ENCODE data around the gene BBLN.
A peak's percentile ranks its signal among the peaks of the same experiment; 100 is the strongest.
"Not testable (repeated sequence)": the region's sequence is repeated elsewhere in the genome, so short reads cannot be mapped to it uniquely, and the experiment has no call there.

The BBLN gene, protein sequence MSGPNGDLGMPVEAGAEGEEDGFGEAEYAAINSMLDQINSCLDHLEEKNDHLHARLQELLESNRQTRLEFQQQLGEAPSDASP

GRCh38 chr9:128159784-128160602 is at the start of gene BBLN:
Gene BBLN, plus strand, starts transcription at chr9:128160265. Its CDS starts 143 bp downstream, at chr9:128160408.
- peak; percentile 81 to 96 (median 92) for DNase-seq (ENCODE audit: low read depth in 4 of 4, low spot score in 1 of 4)

DNA sequence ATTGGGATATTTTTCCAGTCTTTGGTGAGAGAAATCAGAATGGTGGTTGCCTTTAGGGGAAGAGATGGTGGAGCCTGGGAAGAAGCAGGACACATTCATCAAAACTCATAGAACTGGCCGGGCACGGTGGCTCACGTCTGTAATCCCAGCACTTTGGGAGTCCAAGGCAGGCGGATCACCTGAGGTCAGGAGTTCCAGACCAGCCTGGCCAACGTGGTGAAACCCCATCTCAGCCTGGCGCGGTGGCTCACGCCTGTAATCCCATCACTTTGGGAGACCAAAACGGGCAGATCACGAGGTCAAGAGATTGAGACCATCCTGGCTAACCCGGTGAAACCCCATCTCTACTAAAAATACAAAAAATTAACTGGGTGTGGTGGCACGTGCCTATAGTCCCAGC is 48.3 kb upstream of the BBLN start:
- DNase-seq (ENCODE audit: low read depth in 4 of 4, low spot score in 1 of 4): not testable (repeated sequence)

- no peak for DNase-seq (ENCODE audit: low read depth in 4 of 4, low spot score in 1 of 4)
Observed at GRCh38 chr9:128113526-128114325, 46.3 kb upstream of the BBLN start.

DNA sequence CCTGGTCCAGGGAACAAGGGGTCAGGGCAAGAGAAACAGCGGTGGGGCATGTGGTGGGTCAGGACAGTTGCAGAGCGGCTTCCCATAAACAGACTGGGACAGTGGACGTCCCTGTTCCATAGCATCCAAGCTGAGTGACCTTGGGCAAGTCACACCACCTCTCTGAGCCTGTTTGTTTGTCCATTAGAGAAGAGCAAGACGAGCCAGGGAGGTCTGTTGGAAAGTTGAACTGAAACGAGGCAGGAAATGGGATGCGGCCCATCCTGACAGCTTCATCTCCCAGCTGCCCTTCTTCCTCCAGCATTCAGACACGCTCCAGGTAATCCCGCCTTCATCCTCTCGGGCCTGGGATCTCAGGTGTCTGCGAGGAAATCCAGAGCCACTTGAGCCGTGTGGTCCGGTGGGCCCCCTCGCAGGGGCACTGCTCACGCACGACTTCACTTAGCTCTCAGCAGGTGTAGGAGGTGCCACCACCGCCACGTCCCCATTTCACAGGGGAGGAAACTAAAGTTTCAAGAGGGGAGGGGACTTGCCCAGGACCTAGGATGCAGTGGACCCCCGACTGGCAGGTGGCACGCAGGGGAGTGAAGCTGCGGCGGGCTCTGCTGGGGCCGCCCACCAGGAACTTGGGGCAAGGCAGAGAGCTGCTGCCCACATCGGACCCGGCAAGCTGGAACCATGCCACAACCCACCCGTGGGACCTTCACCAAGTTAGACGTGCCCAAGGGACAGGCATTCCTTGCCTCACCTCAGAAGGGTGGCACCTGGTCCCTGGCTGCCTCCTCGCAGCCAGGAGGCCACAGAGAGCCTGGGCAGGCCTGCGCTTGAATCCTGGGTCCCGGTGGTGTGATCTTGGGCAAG is 45.5 kb upstream of the BBLN start:
- no peak for DNase-seq (ENCODE audit: low read depth in 4 of 4, low spot score in 1 of 4)

GRCh38 chr9:128115187-128116103 is 44.6 kb upstream of the BBLN start:
- no peak for DNase-seq (ENCODE audit: low read depth in 4 of 4, low spot score in 1 of 4)

DNA sequence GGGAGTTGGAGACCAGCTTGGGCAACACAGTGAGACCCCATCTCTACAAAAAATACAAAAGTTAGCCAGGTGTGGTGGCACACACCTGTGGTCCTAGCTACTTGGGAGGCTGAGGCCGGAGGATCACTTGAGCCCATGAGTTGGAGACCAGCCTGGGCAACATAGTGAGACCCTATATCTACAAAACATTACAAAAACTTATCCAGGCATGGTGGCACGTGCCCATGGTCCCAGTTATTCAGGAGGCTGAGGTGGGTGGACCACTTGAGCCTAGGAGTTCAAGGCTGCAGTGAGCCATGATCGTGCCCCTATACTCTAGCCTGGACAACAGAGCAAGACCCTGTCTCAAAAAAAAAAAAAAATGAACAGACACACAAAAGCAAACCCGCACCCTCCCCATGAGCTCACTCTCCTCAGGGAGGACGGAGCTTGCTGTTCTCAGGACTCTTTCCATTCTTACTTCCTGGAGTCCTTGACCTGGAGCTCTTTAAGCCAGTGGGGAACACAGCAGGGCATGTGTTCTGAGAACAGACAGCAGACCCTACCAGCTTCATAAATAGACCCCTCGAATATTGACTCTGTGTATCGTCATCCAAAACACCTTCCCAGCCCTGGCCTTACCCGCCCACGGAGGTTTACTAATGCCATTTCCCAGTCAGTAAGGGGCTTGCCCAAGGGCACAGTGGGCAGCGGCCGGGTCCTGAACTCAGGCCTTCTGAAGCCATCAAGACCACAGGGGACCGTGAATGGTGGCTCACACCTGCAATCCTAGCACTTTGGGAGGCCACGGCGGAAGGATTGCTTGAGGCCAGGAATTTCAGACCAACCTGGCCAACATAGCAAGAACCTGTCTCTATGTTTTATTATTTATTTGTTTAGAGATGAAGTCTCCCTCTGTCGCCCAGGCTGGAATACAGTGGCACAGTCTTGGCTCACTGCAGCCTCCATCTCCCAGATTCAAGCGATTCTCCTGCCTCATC is 43.7 kb upstream of the BBLN start:
- DNase-seq (ENCODE audit: low read depth in 4 of 4, low spot score in 1 of 4): no peak

DNA sequence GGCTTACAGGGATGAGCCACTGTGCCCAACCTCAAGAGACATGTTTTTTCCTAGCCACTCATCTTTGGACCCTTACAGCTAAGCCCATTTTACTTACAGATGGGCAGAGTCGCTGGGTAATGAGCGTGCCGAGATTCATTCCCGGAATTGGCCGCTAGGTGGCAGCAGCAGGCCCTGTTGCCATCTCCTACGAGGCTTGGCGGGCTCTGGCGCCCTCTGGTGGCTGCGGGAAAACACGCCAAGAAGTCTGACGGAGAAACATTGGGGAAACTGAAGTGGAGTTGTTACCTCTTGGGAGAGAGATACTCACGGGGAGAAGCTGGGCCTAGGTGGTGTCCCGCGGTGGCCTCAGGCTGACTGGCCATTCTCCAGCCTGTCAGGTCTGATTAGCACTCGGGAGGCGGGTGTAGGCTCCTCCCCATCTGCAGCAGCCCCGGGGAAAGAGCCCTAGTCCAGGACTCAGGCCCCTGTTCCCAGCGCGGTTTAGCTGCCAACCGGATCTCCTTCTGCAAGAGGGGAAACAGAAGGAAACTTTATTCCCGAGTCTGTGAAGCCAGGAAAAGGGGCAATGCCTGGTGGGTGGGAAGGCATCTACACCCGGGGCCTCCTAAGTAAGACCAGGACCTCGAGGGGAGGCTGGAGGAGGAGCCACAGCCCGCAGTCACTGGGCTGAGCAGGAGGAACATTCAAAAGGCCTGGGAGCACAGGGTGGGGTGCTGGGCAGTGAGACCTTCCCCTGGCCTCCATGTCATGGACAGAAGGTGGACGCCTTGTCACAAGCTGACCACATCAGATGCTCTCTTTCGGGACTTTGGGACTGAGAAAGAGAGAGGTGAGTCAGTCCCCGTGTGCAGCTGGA is 42.2 kb upstream of the BBLN start:
- DNase-seq (ENCODE audit: low read depth in 4 of 4, low spot score in 1 of 4): peak; percentile 97 to 100 (median 98)

DNA sequence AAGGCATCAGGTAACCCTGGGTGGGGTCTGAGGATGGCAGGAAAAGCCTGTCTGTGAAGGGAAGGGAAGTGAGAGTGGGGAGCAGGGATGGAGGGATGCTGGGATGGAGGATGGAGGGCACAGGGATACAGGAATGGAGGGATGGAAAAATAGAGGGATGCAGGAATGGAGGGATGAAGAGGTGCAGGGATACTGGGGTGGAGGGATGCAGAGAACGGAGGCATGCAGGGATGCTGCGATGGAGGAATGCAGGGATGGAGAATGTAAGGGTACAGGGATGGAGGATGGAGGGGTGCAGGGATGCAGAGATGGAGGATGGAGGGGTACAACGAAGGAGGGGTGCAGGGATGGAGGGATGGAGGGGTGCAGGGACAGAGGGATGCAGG is 41.6 kb upstream of the BBLN start:
- DNase-seq (ENCODE audit: low read depth in 4 of 4, low spot score in 1 of 4): no peak

GRCh38 chr9:128118971-128119665 is 40.9 kb upstream of the BBLN start:
- DNase-seq (ENCODE audit: low read depth in 4 of 4, low spot score in 1 of 4): no peak

DNA sequence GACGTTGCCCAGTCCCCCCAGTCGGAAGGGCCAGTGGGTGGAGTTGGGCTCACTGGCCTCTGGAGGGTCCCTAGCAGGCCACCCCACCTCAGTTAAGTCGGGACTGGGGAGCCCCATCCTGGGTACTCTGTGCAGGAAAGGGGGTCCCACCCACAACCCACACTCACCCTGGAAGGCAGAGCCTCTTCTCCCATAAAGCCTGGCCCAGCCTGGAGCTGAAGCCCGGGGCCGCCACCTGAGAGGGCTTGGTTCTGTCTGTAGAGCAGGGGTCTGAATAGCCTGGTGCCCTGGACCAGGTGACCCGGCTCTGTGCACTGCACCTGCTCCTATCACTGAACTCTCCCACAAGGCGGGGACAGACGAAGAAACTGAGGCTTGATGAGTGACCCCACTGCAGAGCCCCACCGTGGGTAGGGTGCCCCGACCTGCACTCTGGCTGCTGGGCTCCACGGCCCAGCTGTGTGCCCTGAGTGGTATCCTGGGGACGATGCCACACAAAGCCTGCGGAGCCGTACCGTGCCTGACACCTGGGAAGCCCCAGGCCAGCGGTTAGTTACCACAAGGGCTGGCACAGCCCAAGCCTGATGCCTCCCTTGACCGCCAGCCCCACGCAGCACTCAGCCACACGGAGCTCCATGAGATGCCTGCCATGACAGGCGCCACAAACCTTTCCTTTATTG is 39.9 kb upstream of the BBLN start:
- DNase-seq (ENCODE audit: low read depth in 4 of 4, low spot score in 1 of 4): no peak

- DNase-seq (ENCODE audit: low read depth in 4 of 4, low spot score in 1 of 4): no peak
Observed at GRCh38 chr9:128120741-128121465, 39.2 kb upstream of the BBLN start.

- no peak for DNase-seq (ENCODE audit: low read depth in 4 of 4, low spot score in 1 of 4)
Observed at GRCh38 chr9:128121466-128121810, 38.6 kb upstream of the BBLN start.

- DNase-seq (ENCODE audit: low read depth in 4 of 4, low spot score in 1 of 4): no peak
Observed at GRCh38 chr9:128121924-128122808, 37.9 kb upstream of the BBLN start.

DNA sequence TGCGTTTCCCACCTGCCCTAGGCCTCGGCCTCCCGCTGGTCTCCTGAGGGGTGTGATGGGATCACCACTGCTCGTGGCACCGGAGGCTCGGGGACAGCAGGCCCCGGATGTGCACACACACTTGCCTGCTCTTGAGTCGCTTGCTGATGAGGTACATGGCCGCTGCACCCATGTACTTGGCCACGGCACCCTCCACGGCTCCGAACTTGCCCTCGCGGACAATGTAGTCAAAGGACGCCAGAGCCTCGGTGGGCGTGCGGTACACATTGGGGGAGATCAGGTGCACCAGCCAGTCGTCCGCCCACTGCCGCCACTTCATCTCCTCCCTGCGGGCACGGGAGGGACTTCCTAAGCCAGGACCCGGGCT is 37.3 kb upstream of the BBLN start:
- no peak for DNase-seq (ENCODE audit: low read depth in 4 of 4, low spot score in 1 of 4)

DNA sequence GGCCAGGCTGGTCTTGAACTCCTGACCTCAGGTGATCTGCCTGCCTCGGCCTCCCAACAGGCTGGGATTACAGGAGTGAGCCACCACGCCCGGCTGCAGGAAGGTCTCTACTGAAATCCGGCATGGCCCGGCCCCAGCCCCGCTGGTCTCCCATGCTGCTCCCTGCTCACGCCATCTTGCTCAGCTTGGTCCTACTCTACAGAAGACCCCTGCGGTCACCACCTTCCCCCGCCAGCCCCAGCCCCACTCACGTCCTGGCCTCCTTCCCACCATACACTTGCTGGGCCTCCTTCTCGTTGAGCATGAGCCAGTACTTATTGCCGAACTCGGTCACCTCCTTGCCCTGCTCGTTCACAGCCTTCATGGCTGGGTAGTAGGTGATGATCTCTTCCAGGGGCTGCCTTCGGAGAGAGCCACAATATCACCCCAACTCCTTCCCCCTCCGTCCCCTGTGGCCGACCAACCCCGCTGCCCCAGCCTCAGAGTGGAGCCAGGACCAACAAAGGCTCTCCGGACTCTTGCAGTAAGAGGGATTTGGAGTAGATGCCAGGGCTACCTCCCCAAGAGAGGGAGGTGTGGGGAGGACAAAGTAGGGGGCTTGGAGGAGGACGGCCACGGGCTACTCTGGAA is 36.5 kb upstream of the BBLN start:
- no peak for DNase-seq (ENCODE audit: low read depth in 4 of 4, low spot score in 1 of 4)
